Endothelial cell of umbilical vein (primary cell): Measurements from ENCODE around the gene C1QA. TPM values are rescaled to one million over a fixed set of nuclear protein-coding genes. Genes with fewer than 3 reads are reported as not detected.

ENCODE experiments used
- BruUV-seq: library from RNA; stranded (reverse); fragments of 400-500 nt; replicated peaks from 2 replicates; lab custom pipeline; 2021; lab: Mats Ljungman, UMichigan
- CTCF ChIA-PET: fragments of 300-600, 350-600 bp; sonication (Branson Sonifier 250); formaldehyde crosslinking; loops from one replicate; lab custom pipeline; 2021; ENCODE audit warnings: antibody characterized with exemption, inconsistent platforms; lab: Charles Lee
- POLR2A ChIA-PET: fragments of 300-600, 350-600 bp; sonication (Branson Sonifier 250); formaldehyde crosslinking; loops from one replicate; lab custom pipeline; 2021; ENCODE audit warnings: antibody characterized with exemption, inconsistent platforms; lab: Charles Lee
- DNase-seq: peaks from one replicate; pipeline ENCODE4 v3.0.0-alpha.2; 2011; ENCODE audit warnings: low read depth, low spot score
- FAIRE-seq: peaks from 2 replicates; lab custom pipeline; 2011; peaks lifted over from hg19 to GRCh38; lab: Jason Lieb, UNC
- H2AFZ ChIP-seq: 2 replicates; pipeline ENCODE4 v1.6.0; 2012; ENCODE audit warnings: low read depth, low read length, control low read depth, inconsistent platforms
- H3K27ac ChIP-seq: 2 replicates; pipeline ENCODE4 v1.5.1; 2011; ENCODE audit warnings: low read depth, mild to moderate bottlenecking, control low read depth, low read length, moderate library complexity; ENCODE audit not compliant: insufficient read depth
- H3K27me3 ChIP-seq, 2 experiments: 2 replicates each; pipeline versions ENCODE4 v1.6.0 to v1.6.1; 2011; ENCODE audit warnings: low read length in 2 of 2, mixed read lengths in 1 of 2; ENCODE audit not compliant: control insufficient read depth in 2 of 2, insufficient read depth in 2 of 2
- H3K36me3 ChIP-seq, 2 experiments: 2 replicates in 1 of 2; 3 replicates in 1 of 2; pipeline ENCODE4 v1.5.1; 2011; ENCODE audit warnings: low read length in 2 of 2, mild to moderate bottlenecking in 1 of 2, moderate library complexity in 1 of 2; ENCODE audit not compliant: control insufficient read depth in 2 of 2, insufficient read depth in 2 of 2; ENCODE audit errors: extremely low read depth in 1 of 2
- H3K4me1 ChIP-seq: 3 replicates; pipeline ENCODE4 v1.5.1; 2011; ENCODE audit warnings: mild to moderate bottlenecking, low read length; ENCODE audit not compliant: control insufficient read depth, insufficient read depth; ENCODE audit errors: extremely low read depth
- H3K4me2 ChIP-seq: 2 replicates; pipeline ENCODE4 v1.6.1; 2011; ENCODE audit warnings: low read length, control low read depth, mixed read lengths; ENCODE audit not compliant: insufficient read depth
- H3K4me3 ChIP-seq, 3 experiments: fragments of 200-600 bp in 1 of 3; sonication (generic), shearing (Covaris generic) in 1 of 3; replicated peaks in 1 of 3; 2 replicates each; pipeline ENCODE4 v1.5.1; 2011 to 2016; ENCODE audit warnings: control low read depth in 3 of 3, low read length in 3 of 3, mild to moderate bottlenecking in 2 of 3, inconsistent platforms in 1 of 3, low read depth in 1 of 3, moderate library complexity in 1 of 3; ENCODE audit not compliant: insufficient read depth in 1 of 3
- H3K79me2 ChIP-seq: 2 replicates; pipeline ENCODE4 v1.6.0; 2012; ENCODE audit warnings: low read length, inconsistent platforms; ENCODE audit not compliant: control insufficient read depth, insufficient read depth
- H3K9ac ChIP-seq: replicated peaks from 2 replicates; pipeline ENCODE3; 2011; ENCODE audit warnings: low read length, control low read depth; ENCODE audit not compliant: insufficient read depth; ENCODE audit errors: extremely low read depth
- H3K9me1 ChIP-seq: replicated peaks from 3 replicates; pipeline ENCODE4 v1.6.0; 2011; ENCODE audit warnings: mild to moderate bottlenecking, low read length; ENCODE audit not compliant: control insufficient read depth, insufficient read depth; ENCODE audit errors: extremely low read depth
- H3K9me3 ChIP-seq: replicated peaks from 2 replicates; pipeline ENCODE4 v1.5.1; 2012; ENCODE audit warnings: low read length, inconsistent platforms; ENCODE audit not compliant: control insufficient read depth, insufficient read depth
- H4K20me1 ChIP-seq: replicated peaks from 2 replicates; pipeline ENCODE3; 2011; ENCODE audit warnings: mild to moderate bottlenecking, low read length; ENCODE audit not compliant: control insufficient read depth, insufficient read depth; ENCODE audit errors: extremely low read depth
- CTCF ChIP-seq, 2 donors: IDR thresholded peaks; 1 replicate in 1 of 2; 2 replicates in 1 of 2; pipeline ENCODE4 v1.5.1; 2011; ENCODE audit warnings: low read length in 2 of 2, mild to moderate bottlenecking in 2 of 2, moderate library complexity in 2 of 2, control low read depth in 1 of 2, inconsistent platforms in 1 of 2, low read depth in 1 of 2; ENCODE audit not compliant: insufficient read depth in 1 of 2; ENCODE audit errors: extremely low read depth in 1 of 2
- EZH2 ChIP-seq: IDR thresholded peaks from 2 replicates; pipeline ENCODE4 v1.6.1; 2012; ENCODE audit warnings: borderline replicate concordance, low read depth, mild to moderate bottlenecking, moderate library complexity, low read length, inconsistent platforms; ENCODE audit not compliant: severe bottlenecking
- FOS ChIP-seq: IDR thresholded peaks from 2 replicates; pipeline ENCODE4 v1.6.1; 2011; ENCODE audit warnings: mild to moderate bottlenecking, low read length, moderate library complexity, borderline replicate concordance; ENCODE audit not compliant: insufficient read depth
- GATA2 ChIP-seq: IDR thresholded peaks from 2 replicates; pipeline ENCODE4 v1.7.0; 2011; ENCODE audit warnings: low read depth, mild to moderate bottlenecking, moderate library complexity, mixed read lengths, low read length; ENCODE audit not compliant: insufficient read length, insufficient read depth
- JUN ChIP-seq: IDR thresholded peaks from 2 replicates; pipeline ENCODE4 v1.6.1; 2011; ENCODE audit warnings: borderline replicate concordance, low read depth; ENCODE audit not compliant: insufficient read length, insufficient read depth
- MYC ChIP-seq: IDR thresholded peaks from one replicate; pipeline ENCODE4 v1.6.1; 2011; ENCODE audit warnings: mild to moderate bottlenecking, low read depth, low read length
- POLR2A ChIP-seq: IDR thresholded peaks from 2 replicates; pipeline ENCODE4 v1.6.1; 2012; ENCODE audit warnings: low read depth, mild to moderate bottlenecking, control low read depth, low read length
- POLR2AphosphoS5 ChIP-seq: IDR thresholded peaks from 2 replicates; pipeline ENCODE4 v1.6.1; 2012; ENCODE audit warnings: low read depth, mild to moderate bottlenecking, control low read depth, low read length, moderate library complexity; ENCODE audit not compliant: insufficient read depth
- dilution Hi-C: fragments of 300-500 bp; cut with MboI; formaldehyde crosslinking; loops from one replicate; pipeline ENCODE4 v1.15.0; 2019; ENCODE audit warnings: low sequenced_read_pairs; ENCODE audit not compliant: extremely low pct_ligation_motif_present
- intact Hi-C: fragments of 100-400 bp; cut with micrococcal nuclease; formaldehyde crosslinking; loops from one replicate; pipeline ENCODE4 v1.10.0; 2022
- polyA plus RNA-seq, 4 experiments: library from polyadenylated mRNA; depleted of rRNA in 3 of 4; stranded (reverse) in 3 of 4; unstranded in 1 of 4; fragments of >200 nt; gene quantifications; 2 replicates each; pipeline versions ENCODE4 v1.2.1 to v1.2.3, GENCODE V29; 2011 to 2012; ENCODE audit warnings: missing spikeins in 1 of 4
- total RNA-seq: library from RNA; stranded (reverse); gene quantifications from 2 replicates; pipeline ENCODE4 v1.2.3, GENCODE V29; 2021
- TF ChIP-seq, protein P1 (sequence below): IDR thresholded peaks from 2 replicates; pipeline ENCODE4 v1.6.1; 2011; ENCODE audit not compliant: insufficient read depth, insufficient read length

The C1QA gene
- total and polyA plus RNA-seq, 2 donors (not counting 3 experiments of a cell fraction or from before 2014, with no cell fraction given) = not detected

DNA sequence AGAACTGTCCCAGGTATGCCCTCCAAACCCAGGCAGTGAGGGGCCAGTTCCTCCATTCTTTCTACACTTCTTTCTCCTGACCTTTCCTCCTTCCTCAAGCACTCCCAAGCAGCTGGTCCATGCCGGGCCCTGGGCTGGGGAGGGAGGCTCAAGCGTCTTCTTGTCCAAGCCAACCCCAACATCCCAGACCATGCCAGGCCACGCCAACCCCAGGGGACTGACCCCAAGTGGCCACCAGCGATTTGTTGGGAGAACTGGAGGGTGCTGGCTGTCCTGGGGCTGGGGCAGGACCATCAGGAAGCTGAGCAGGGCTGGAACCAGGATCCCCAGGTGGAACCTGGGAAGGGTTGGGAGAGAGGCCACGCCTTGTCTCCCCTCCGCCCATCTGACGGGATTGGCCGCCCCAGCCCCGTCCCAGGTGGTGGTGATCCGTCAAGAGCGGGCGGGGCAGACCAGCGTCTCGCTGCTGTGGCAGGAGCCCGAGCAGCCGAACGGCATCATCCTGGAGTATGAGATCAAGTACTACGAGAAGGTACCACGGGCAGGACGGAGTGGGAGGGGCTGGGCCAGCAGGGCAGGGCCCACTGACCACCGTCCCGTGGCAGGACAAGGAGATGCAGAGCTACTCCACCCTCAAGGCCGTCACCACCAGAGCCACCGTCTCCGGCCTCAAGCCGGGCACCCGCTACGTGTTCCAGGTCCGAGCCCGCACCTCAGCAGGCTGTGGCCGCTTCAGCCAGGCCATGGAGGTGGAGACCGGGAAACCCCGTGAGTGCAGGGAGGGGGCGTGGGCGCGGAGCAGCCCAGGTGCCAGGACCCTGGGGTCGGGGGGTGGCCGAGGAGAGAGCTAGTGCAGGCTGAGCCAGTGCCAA lies 43.3 kb upstream of the C1QA start:
- Histone ChIP-seq H3K4me3 (no peak overlapping the region), H4K20me1 (no peaks in the 10 kb centered on the region), H3K9me3 (no peaks in the 10 kb centered on the region), H3K9me1 (no peaks in the 10 kb centered on the region), H3K27ac (no peak overlapping the region), H3K36me3 (no peaks in the 10 kb centered on the region), H3K4me1 (no peaks in the 10 kb centered on the region), H3K4me2 (no peak overlapping the region), H3K9ac (no peak overlapping the region), H2AFZ (no peak overlapping the region), H3K79me2 (no peaks in the 10 kb centered on the region), H3K27me3 (peaks cover 2 to 8% of the 10 kb centered on the region in 2 experiments)
- ChIA-PET CTCF (interaction anchor here (1.4 kb wide), 1 partner anchor 18 kb away, joined by 4 read pairs; no protein-coding TSS in a partner anchor), POLR2A (no interaction called here)
- dilution Hi-C loops = no loop called here
- DNase-seq = no peak
- no peak for FAIRE-seq
- TF ChIP-seq FOS = no peak
- TF ChIP-seq JUN = no peak
- TF ChIP-seq POLR2A = no peak
- TF ChIP-seq EZH2 = no peak
- TF ChIP-seq MYC = no peak
- no peak for TF ChIP-seq CTCF (IDR thresholded peaks at IDR 0.05; ENCODE audit: extremely low read depth in 1 of 2, insufficient read depth in 1 of 2, low read depth in 1 of 2, low read length in 2 of 2)
- TF ChIP-seq, protein P1, sequence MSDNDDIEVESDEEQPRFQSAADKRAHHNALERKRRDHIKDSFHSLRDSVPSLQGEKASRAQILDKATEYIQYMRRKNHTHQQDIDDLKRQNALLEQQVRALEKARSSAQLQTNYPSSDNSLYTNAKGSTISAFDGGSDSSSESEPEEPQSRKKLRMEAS = no peak
- no peak for TF ChIP-seq GATA2
- TF ChIP-seq POLR2AphosphoS5 = no peak
- BruUV-seq = no TSS peak
- intact Hi-C loops = no loop called here
